ENCODE results near the gene CEP76. TPM values are rescaled to one million over a fixed set of nuclear protein-coding genes. Genes with fewer than 3 reads are reported as not detected.
"Not testable (repeated sequence)": the region's sequence is repeated elsewhere in the genome, so short reads cannot be mapped to it uniquely, and the experiment has no call there.

CEP76 gene
- total and polyA plus RNA-seq, 2 experiments from 2014 or later: 11.2 to 25.9 TPM

DNA sequence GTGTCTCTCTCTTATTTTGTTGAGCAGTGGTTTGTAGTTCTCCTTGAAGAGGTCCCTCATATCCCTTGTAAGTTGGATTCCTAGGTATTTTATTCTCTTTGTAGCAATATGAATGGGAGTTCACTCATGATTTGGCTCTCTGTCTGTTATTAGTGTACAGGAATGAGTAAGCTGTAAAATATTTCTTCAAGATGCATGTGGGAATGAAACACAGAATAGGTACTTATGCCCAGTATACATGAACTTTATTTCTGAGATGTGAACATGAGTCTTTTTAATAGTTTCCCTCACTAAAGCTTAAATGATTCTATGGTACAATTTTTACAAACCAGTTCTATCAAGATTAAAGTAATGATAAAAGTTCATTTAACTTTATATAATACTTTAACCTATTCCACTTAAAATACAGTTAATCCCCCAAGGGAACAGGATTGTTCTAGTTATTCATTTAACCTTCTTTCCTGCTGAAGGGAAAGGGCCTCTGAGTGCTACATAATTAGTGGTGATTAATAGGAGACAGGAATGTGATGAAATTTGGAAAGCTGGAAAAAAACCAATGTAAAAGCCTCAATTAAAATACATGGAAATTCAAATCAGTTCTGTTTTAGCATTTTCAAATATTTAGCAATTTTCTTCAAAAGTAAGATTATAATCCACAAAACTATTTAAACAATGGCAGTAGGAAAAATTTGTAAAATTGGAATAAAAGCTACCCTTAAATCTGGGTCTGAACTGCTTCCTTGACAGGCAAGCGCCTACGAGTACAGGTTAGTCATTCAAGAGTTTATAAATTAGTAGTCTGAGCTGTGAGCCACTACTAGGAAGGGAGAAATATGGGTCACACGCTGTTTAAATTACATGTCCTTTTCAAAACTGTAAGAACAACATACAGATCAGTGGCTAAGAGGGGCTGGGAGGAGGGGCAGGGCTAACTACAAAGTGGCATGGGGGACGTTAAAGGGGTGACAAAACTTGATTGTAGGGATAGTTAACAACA, 73.5 kb downstream of the CEP76 start (continued):
- TF ChIP-seq, protein P1, sequence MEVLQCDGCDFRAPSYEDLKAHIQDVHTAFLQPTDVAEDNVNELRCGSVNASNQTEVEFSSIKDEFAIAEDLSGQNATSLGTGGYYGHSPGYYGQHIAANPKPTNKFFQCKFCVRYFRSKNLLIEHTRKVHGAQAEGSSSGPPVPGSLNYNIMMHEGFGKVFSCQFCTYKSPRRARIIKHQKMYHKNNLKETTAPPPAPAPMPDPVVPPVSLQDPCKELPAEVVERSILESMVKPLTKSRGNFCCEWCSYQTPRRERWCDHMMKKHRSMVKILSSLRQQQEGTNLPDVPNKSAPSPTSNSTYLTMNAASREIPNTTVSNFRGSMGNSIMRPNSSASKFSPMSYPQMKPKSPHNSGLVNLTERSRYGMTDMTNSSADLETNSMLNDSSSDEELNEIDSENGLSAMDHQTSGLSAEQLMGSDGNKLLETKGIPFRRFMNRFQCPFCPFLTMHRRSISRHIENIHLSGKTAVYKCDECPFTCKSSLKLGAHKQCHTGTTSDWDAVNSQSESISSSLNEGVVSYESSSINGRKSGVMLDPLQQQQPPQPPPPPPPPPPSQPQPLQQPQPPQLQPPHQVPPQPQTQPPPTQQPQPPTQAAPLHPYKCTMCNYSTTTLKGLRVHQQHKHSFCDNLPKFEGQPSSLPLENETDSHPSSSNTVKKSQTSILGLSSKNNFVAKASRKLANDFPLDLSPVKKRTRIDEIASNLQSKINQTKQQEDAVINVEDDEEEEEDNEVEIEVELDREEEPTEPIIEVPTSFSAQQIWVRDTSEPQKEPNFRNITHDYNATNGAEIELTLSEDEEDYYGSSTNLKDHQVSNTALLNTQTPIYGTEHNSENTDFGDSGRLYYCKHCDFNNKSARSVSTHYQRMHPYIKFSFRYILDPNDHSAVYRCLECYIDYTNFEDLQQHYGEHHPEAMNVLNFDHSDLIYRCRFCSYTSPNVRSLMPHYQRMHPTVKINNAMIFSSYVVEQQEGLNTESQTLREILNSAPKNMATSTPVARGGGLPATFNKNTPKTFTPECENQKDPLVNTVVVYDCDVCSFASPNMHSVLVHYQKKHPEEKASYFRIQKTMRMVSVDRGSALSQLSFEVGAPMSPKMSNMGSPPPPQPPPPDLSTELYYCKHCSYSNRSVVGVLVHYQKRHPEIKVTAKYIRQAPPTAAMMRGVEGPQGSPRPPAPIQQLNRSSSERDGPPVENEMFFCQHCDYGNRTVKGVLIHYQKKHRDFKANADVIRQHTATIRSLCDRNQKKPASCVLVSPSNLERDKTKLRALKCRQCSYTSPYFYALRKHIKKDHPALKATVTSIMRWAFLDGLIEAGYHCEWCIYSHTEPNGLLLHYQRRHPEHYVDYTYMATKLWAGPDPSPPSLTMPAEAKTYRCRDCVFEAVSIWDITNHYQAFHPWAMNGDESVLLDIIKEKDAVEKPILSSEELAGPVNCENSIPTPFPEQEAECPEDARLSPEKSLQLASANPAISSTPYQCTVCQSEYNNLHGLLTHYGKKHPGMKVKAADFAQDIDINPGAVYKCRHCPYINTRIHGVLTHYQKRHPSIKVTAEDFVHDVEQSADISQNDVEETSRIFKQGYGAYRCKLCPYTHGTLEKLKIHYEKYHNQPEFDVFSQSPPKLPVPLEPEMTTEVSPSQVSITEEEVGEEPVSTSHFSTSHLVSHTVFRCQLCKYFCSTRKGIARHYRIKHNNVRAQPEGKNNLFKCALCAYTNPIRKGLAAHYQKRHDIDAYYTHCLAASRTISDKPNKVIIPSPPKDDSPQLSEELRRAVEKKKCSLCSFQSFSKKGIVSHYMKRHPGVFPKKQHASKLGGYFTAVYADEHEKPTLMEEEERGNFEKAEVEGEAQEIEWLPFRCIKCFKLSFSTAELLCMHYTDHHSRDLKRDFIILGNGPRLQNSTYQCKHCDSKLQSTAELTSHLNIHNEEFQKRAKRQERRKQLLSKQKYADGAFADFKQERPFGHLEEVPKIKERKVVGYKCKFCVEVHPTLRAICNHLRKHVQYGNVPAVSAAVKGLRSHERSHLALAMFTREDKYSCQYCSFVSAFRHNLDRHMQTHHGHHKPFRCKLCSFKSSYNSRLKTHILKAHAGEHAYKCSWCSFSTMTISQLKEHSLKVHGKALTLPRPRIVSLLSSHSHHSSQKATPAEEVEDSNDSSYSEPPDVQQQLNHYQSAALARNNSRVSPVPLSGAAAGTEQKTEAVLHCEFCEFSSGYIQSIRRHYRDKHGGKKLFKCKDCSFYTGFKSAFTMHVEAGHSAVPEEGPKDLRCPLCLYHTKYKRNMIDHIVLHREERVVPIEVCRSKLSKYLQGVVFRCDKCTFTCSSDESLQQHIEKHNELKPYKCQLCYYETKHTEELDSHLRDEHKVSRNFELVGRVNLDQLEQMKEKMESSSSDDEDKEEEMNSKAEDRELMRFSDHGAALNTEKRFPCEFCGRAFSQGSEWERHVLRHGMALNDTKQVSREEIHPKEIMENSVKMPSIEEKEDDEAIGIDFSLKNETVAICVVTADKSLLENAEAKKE (CRISPR knock-in tag; IDR thresholded peaks at IDR 0.05): no peak
- TF ChIP-seq, protein P2, sequence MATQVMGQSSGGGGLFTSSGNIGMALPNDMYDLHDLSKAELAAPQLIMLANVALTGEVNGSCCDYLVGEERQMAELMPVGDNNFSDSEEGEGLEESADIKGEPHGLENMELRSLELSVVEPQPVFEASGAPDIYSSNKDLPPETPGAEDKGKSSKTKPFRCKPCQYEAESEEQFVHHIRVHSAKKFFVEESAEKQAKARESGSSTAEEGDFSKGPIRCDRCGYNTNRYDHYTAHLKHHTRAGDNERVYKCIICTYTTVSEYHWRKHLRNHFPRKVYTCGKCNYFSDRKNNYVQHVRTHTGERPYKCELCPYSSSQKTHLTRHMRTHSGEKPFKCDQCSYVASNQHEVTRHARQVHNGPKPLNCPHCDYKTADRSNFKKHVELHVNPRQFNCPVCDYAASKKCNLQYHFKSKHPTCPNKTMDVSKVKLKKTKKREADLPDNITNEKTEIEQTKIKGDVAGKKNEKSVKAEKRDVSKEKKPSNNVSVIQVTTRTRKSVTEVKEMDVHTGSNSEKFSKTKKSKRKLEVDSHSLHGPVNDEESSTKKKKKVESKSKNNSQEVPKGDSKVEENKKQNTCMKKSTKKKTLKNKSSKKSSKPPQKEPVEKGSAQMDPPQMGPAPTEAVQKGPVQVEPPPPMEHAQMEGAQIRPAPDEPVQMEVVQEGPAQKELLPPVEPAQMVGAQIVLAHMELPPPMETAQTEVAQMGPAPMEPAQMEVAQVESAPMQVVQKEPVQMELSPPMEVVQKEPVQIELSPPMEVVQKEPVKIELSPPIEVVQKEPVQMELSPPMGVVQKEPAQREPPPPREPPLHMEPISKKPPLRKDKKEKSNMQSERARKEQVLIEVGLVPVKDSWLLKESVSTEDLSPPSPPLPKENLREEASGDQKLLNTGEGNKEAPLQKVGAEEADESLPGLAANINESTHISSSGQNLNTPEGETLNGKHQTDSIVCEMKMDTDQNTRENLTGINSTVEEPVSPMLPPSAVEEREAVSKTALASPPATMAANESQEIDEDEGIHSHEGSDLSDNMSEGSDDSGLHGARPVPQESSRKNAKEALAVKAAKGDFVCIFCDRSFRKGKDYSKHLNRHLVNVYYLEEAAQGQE (IDR thresholded peaks at IDR 0.05; ENCODE audit: unreplicated experiment): no peak
- no peak for TF ChIP-seq ZNF331 (CRISPR knock-in tag; IDR thresholded peaks at IDR 0.05; ENCODE audit: low read depth)

DNA sequence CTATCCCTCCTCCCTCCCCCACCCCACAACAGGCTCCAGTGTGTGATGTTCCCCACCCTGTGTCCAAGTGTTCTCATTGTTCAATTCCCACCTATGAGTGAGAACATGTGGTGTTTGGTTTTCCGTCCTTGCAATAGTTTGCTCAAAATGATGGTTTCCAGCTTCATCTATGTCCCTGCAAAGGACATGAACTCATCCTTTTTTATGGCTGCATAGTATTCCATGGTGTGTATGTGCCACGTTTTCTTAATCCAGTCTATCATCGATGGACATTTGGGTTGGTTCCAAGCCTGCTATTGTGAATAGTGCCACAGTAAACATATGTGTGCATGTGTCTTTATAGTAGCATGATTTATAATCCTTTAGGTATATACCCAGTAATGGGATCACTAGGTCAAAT, 75.3 kb downstream of the CEP76 start:
- not testable (repeated sequence) for H3K79me2 ChIP-seq (replicated peaks; ENCODE audit: insufficient read depth); H3K9me2 ChIP-seq (ENCODE audit: insufficient read depth); H3K36me3 ChIP-seq (ENCODE audit: insufficient read depth); H3K9me3 Mint-ChIP-seq; H3K4me1 Mint-ChIP-seq; H2AFZ ChIP-seq; H3K4me2 ChIP-seq; H3K27me3 Mint-ChIP-seq (ENCODE audit: insufficient read depth, low read depth, poor library complexity); H3K27me3 ChIP-seq (ENCODE audit: insufficient read depth); H3F3A ChIP-seq (replicated peaks; ENCODE audit: low read depth); ATAC-seq; DNase-seq (ENCODE audit: low spot score); H4K20me1 ChIP-seq (replicated peaks; ENCODE audit: insufficient read depth); H3K4me1 ChIP-seq (ENCODE audit: insufficient read depth); H3K27ac ChIP-seq (ENCODE audit: low read depth); H3K4me3 ChIP-seq; H3K4me3 Mint-ChIP-seq; H3K27ac Mint-ChIP-seq
- peaks cover 15% of the 10 kb centered on the region; the same call in 2 of the 3 replicates for H3K36me3 Mint-ChIP-seq (ENCODE audit: low read depth)
